Measurements from ENCODE around the gene MPP3.
"Not testable (repeated sequence)": the region's sequence is repeated elsewhere in the genome, so short reads cannot be mapped to it uniquely, and the experiment has no call there.

The MPP3 gene

GRCh38 chr17:43808076-43808475 is 24.9 kb downstream of the MPP3 start:
- DNase-seq (ENCODE audit: low read depth), result no peak

DNA sequence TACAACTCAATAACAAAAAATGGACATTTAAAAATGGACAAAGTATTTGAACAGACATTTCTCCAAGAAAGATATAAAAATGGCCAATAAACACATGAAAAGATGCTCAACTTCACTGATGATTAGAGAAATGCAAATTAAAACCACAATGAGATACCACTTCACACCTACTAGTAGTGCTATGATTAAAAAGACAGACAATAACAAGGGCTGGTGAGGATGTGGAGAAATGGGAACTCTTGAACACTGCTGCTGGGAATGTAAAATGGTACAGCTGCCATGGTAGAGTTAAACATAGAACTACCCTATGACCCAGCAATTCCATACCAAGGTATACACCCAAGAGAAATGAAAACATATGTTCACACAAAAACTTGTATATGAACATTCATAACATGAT is 27.8 kb downstream of the MPP3 start:
- no peak for DNase-seq (ENCODE audit: low read depth)

GRCh38 chr17:43803758-43804157 is 29.2 kb downstream of the MPP3 start:
- no peak for DNase-seq (ENCODE audit: low read depth)

GRCh38 chr17:43801844-43802243 is 31.1 kb downstream of the MPP3 start:
- no peak for DNase-seq (ENCODE audit: low read depth)

GRCh38 chr17:43800736-43801135 is 32.2 kb downstream of the MPP3 start:
- no peak for DNase-seq (ENCODE audit: low read depth)

DNA sequence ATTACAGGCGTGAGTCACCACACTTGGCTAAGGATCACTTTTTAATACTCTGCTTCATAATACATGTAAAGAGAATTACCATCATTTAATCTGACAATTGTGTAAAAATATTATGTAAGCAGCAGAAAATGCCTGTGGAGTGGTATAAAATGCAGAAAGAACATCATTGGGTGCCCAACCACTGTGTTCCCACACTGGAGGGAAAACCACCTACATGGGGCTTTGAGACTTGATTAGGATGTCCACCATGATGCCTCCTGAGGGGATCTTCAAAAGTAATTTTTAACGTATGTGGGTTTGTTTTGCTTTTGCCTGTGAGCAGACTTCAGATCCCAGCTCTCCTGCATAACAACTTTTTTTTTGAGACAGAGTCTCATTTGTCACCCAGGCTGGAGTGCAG is 33.9 kb downstream of the MPP3 start:
- no peak for DNase-seq (ENCODE audit: low read depth)

GRCh38 chr17:43798024-43798423 is 34.9 kb downstream of the MPP3 start:
- DNase-seq (ENCODE audit: low read depth), result not testable (repeated sequence)

DNA sequence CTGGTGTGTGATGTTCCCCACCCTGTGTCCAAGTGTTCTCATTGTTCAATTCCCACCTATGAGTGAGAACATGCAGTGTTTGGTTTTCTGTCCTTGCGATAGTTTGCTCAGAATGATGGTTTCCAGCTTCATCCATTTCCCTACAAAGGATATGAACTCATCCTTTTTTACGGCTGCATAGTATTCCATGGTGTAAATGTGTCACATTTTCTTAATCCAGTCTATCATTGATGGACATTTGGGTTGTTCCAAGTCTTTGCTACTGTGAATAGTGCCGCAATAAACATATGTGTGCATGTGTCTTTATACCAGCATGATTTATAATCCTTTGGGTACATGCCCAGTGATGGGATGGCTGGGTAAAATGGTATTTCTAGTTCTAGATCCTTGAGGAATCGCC is 40.3 kb downstream of the MPP3 start:
- not testable (repeated sequence) for DNase-seq (ENCODE audit: low read depth)

DNA sequence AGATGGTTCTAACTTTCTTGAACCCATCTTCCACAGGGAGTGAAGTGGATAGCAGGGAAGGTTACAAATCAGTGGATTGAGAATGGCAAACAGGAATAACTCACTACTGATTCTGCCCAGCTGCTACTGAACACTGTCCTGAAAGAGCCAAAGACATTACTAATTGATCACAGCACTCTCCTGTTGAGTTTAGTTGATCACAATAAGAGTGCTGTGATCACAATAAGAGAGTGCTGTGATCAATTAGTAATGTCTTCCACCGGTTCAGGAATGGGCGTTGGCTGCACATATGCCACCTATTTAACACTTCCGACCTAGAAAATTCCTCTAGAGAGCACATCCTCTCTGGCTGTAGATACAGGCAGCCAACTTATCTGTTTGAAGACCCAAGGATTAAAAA is 41.4 kb downstream of the MPP3 start:
- DNase-seq (ENCODE audit: low read depth), result peak; percentile 62

DNA sequence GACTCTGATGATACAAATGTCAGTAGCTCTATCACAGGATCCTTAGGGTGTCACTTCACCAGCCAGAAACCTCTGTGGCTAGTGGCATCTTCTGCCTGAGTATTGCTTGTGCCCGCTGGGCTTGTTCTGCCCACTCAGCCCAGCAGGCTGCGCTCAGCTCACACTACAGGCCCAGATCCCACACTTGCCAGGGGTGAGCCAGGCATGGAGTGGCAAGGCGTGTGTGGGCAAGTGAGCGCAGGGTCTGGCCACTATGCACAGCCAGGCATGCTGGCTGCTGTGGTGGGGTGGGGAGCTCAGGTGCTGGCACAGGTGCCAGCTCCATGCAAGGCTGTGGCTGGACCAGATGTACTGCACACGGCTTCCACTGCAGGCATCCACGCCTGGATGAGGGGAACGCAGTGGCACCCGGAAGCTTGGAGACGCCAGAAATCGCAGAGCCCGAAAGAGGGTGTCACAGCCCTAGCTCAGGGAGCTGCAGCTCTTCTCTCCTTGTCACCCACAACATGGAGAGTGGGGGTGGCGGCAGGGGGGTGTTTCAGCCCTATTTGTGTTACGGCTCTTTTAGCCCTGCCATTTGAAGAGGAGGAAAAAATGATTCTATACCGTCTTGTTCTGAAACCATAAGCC is 42.5 kb downstream of the MPP3 start:
- no peak for DNase-seq (ENCODE audit: low read depth)

- no peak for DNase-seq (ENCODE audit: low read depth)
These were observed 43.5 kb downstream of the MPP3 start for GRCh38 chr17:43789482-43789881.

GRCh38 chr17:43788540-43788939 is 44.4 kb downstream of the MPP3 start:
- no peak for DNase-seq (ENCODE audit: low read depth)

GRCh38 chr17:43787728-43788127 is 45.2 kb downstream of the MPP3 start:
- DNase-seq (ENCODE audit: low read depth), result no peak

DNA sequence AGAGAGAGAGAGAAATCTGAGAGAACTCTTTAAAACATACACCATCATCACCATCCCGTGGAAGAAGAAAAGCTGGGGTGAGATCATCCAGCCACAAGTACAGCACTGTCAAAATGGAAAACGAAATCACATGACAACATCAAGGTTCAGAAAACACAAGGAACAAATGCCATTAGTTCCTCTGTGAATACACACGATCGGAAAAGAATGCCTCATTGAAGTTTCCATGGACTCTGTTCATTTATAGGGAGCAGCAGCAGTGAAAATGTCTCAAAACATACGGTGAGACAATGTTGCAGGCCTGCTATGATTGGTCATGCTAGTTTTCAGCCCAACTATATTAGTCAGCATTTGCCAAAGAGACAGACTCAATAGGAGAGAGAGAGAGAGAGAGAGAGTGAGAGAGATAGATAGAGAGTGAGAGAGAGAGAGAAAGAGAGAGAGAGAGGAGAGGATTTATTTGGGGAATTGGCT is 48.3 kb downstream of the MPP3 start:
- DNase-seq (ENCODE audit: low read depth), result peak; percentile 81

DNA sequence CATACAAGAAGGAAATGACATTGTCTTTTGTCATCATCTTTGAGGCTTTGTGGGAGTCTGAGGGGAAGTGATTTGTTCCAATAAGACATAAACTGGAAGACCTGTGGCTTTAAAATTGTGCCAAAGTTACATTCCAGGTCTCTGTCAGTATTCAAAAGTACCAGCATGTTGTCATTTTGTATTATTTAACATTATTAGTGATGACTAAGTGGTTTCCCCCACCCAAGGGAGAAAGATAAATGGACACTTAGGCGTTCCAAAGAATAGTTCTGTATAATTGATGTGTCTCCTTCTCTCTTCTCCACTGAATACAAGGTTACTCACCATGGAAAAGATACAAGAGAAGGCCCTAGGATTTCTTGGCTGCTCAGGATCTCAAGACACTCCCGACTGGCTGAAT is 48.9 kb downstream of the MPP3 start:
- DNase-seq (ENCODE audit: low read depth), result peak; percentile 33

- DNase-seq (ENCODE audit: low read depth), result no peak
These were observed 49.8 kb downstream of the MPP3 start for GRCh38 chr17:43782913-43783680.

DNA sequence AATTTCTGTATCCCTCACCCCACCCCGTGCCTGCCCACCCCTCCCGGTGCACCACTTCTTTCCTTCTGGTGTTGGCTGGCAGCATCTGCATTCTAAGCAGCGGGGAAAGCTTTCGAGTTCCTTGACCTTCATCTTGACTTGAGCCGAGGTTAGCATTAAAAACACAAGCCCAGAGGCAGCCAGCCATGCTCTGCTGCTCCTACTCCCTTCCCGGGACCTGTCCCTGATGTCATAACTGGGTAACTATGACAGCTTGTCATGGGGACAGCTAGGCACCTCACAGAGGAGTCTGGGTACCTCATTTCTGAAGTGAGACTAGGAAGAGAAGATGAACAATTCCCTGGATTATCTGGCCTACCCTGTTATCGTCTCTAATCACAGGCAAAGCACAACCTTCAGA is 52.8 kb downstream of the MPP3 start, which contains the start of gene CFAP97D1:
TSS of gene CFAP97D1 (plus strand) at position 301 of the 400 bp plus-strand sequence. CDS start at position 329, 28 bp downstream.
- no peak for DNase-seq (ENCODE audit: low read depth)

DNA sequence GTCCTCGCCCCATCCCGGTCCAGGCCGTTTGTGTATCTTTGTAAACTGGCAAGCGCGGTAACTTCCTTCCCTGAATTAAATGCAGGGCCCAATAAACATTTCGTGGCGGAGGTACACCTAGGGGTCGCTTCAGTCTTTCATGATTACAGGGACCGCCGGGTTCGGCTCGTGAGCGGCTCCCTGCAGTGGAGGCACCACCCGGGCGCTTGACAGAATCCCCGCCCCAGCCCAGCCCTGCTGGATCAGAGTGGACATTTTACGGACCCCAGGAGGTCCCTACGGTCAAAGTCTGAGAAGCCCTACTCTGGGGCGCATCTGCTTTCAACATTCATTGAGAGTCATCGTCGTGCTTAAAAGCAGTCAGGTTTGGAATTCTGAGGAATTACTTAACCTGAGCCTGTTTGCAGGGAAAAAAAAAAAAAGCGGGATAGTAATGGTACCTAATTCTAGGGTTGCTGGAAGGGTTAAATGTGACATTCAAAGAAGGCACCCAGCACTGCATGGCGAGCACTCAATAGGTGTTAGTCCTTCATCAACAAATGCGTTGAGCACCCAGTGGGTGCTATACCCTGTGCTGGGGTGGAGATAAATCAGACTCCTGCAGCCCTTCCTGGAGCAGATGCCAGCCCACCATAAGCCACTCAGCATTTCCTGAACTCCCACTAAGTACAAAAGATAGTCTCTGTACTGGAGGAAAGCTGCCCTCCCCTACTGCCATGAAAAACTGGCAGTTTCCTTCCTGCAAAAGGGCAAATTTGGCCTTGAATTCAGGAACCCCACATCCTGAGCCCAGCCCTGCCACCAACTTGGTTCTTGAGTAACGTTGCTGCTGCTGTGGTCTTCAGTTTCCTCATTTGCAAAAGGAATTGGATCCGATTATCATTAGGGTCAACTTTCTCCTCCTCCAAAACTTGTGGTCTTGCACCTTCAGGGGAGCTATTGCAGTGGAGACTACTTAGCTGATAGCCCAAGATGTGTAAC is 53.5 kb downstream of the MPP3 start:
- peak; percentile 31 for DNase-seq (ENCODE audit: low read depth)

GRCh38 chr17:43778337-43779144 is 54.4 kb downstream of the MPP3 start, which contains the start of gene DUSP3:
DUSP3 (minus strand) TSS chr17:43778977; CDS start chr17:43778924, 53 bp downstream.
- DNase-seq (ENCODE audit: low read depth), result peak; percentile 93

DNA sequence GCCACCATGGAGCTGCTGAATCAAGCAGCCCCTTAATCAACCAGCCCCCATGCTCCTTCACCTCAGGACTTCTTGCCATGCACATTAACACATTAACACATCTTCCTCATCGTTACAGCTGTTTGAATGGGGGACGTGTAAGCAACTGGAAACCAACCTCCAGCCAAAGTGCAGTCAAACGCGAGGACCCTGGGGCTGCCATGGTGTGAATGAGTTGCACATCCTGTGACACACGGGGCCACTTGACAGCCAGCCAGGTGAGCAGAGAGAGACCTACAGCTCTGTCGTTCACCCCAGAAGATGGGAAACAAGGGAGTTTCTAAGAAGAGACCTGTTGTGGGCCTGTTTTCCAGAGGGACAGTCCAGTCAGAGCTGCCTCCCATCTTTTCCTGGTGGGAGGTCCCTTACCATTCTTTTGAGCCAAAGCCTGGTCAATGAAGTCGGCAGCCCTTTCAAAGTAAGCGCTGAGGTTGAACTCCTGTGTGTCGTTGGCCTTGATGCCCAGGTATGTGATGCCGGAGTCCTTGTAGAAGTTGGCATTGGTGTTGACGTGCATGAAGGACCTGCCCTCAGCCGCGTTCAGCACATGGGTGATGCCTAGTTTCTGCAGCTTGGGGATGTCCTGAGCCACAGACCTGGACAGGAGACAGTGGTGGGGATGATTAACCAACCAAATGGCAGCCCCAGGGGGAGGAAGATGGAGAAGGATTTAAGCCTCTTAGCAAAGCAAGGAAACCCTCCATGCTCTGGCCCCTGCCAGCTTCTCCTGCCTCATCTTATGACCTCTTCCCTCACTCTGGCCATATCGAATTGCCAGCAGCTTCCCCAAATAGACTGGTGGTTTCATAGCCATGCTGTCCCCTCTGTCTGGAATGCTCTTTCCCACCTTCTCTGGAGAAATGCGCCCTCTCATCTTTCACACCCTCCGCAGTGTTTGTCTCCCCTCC is 58.4 kb downstream of the MPP3 start:
- DNase-seq (ENCODE audit: low read depth), result no peak
